OCI-M2 (cell line): ENCODE measurements around the gene STK32B.
"Not testable (repeated sequence)": the region's sequence is repeated elsewhere in the genome, so short reads cannot be mapped to it uniquely, and the experiment has no call there.

Source experiments
- DNase-seq: peaks from one replicate; lab custom pipeline; 2025; ENCODE audit not compliant: unreplicated experiment; lab: John Stamatoyannopoulos, UW

Gene STK32B

DNA sequence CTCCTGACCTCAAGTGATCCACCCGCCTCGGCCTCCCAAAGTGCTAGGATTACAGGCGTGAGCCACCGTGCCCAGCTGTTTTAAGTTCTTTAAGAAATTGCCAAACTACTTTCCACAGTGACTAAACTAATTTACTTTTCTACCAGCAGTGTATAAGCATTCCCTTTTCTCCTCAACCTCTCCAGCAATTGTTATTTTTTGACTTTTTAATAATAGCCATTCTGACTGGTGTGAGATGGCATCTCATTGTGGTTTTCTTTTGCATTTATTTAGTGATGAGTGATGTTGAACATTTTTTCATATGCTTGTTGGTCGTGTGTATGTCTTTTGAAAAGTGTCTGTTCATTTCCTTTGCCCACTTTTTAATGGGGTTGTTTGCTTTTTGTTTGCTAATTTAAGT is 199.3 kb downstream of the STK32B start:
- not testable (repeated sequence) for DNase-seq

DNA sequence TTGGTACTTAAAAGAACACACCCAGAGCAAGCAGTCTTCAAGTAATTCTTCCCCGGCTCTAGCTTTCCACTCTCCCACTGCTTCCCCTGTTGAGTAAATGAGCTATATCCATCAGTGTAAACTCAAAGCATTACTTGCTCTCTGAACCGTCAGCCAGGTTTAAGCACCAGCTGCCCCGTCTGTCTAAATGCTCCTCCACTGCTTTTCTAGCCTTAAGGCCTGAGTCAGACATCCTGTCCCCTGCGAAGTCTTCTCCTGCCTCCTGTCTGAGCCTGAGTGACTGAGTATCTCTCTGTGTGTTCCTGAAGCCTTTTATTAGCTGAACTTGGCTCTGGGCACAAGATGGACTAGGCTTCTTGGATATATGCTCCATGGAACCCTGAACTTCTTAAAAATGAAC is 205.1 kb downstream of the STK32B start:
- no peak for DNase-seq

DNA sequence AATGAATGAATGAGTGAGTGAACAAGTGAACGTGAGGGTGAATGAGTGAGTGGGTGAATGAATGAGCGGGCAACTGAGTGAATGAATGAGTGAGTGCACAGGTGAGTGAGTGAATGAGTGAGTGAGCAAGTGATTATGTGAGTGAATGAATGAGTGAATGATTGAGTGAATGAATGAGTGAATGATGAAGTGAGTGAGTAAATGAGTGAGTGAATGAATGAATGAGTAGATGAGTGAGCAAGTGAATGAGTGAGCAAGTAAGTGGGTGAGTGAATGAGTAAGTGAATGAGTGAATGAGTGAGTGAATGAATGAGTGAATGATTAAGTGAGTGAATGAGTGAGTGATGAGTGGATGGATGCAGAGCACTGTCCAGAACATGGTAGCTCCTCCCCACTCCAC is 205.8 kb downstream of the STK32B start:
- no peak for DNase-seq

DNA sequence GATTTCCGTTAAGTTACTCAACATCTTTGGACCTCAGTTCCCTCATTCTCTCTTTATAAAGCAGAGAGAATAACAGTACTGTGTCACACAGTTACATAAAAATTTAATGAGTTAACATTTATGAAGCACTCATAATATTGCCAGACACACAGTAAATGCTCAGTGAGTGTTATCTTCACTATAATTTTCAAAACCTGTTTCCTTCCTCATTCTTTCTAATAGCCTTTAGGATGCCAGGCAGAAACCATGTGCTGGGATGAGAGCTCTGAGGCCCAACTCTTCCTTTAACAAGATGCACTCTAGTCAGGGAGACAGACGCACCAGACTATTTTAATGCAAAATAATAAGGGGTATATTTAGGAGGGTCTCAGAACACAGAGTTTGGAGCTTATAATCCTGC is 208.2 kb downstream of the STK32B start:
- DNase-seq, result no peak

DNA sequence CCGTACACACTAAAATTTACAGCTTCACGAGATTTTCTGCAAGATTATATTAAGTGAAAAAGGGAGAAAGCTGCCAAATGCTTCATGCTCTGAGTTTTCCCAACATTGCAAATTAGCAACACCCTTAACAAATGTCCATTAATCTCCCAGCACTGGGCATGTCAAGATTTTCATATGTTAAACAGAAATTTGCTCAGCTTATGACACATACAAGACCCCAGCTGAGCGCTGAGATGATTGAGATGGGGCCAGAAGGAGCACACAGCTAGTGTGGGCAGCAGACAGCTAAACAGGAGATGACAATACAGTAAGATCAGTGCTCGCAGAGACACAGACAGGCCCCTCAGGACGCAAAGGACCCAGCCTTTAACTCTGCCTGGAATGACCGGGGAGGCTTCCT is 208.8 kb downstream of the STK32B start:
- no peak for DNase-seq

DNA sequence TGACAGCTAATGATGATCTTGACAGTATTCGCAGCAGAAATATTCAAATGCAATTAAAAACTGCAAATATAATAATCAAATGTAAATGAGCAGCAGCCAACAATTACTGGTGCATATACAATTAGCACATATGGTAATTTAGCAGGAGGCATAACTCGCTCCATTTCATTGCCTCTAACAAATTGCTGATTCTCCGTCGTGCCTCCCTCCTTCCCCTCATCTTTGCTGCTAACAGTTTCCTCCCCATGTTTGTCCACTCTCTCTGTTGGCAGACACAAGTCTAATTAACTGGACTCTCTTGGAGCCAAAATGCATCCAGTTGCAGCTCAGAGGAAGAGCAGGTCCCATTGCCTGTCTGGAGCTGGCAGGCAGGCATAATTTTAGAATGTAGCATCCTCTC is 210.6 kb downstream of the STK32B start:
- DNase-seq, result no peak

DNA sequence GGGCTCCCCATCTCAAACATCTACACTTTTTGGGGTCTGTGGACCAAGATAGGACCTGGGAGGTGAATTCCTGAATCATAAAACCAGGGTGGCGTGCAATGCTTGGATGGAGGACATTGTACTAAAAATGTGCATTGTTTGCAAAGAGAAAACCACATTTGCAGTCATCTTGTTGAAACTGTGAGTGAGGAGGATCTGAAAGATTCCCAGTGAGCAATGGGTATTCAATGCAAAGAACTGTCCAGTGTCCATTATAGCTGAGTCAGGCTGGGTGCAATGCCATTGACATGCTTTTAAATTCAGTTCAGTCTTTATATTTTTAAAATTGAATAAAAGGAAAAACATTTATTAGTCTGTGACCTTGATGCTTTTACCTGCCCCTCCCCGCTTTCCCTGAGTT is 215.7 kb downstream of the STK32B start:
- no peak for DNase-seq

DNA sequence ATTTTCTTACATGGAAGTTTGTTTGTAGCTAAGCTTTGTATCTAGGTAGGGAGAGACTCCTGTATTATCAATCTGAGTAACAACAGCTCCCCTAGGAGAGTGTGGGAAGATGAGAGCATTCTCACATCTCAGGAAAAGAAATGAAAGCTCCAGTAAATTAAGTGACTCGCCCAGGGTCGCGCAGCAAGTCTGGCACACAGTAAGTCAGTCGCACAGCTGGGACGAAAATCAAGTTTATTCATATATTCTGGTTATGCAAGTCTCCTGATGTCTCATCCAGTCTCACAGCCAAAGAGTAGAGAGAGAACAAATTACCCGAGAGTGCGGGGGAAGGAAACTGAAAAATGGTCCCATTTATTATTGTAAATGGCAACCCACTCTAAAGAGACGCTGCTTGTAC is 216.1 kb downstream of the STK32B start:
- no peak for DNase-seq

DNA sequence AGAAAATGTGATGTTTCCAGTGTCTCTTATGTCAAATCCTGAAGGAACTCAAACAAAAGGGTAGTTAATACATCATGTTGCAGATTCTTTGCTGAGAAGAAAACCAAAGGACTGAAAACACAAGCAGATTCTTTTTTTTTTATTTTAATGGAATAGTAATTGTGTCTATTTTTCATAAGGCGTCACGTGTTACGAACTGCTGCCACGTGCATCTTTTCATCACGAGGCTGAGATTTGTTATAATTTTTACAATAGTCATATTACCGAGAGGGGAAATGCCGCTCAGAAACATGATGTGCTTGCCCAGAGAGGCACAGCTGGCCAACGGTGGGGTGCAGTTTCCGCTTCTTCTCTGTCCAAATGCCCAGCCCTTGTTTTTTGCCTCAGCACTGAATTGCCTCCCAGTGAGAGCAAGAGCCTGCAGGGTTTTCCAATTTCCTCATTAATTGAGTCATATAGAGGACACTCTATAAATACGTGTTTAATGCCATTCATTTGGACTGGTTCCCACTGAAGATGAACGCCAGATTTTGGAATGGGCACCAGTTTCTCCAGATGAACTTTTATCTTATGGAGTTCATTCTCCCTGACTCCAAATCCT is 225.3 kb downstream of the STK32B start:
- no peak for DNase-seq

DNA sequence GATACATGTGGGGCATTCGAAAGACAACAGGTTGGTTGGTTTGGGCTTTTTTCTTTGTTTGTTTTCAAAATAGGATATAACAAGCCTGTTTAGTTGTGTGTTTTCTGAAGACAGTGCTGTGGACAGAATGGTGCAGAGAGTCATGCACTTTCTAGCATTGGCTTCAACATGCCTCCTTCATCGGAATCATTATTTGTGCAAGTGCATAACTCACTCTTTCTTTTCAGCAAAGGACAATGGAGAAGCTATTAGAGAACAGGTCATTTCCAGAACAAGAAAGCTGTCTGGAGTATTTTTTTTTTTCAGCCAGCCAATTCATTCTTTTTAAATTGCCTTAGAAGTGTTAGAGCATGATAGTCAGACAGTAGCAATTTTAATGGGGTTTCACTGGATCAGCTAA is 225.8 kb downstream of the STK32B start:
- DNase-seq, result no peak

DNA sequence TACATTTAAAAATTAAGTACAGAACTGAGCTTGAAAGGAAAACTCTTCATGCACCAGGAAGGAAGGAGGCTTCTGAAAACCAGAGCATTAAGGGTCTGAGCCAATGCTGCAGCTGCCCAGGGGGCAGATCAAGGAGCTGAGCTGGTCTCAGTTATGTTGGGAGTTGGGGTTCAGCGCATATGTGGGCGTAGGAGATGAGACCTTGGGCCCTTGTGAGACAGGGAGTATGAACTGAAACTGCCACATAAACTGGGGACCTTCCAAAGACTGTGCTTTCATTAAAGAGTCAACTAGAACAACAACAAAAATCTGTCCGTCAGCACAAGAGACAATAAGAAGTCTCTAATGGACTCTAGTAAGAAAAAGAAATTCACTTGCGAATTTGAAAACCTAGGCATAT is 226.9 kb downstream of the STK32B start:
- DNase-seq, result no peak

DNA sequence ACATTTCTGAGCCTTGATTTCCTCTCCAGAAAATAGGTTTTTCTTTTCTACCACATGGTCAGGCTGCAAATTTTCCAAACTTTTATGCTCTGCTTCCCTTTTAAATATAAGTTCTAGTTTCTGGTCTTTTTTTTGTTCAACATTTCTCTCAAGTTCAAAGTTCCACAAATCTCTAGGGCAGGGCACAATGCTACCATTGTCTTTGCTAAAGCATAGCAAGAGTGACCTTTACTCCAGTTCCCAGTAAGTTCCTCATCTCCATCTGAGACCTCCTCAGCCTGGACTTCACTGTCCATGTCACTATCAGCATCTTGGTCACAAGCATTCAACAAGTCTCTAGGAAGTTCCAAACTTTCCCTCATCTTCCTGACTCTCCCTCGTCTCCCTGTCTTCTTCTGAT is 228.8 kb downstream of the STK32B start:
- not testable (repeated sequence) for DNase-seq

DNA sequence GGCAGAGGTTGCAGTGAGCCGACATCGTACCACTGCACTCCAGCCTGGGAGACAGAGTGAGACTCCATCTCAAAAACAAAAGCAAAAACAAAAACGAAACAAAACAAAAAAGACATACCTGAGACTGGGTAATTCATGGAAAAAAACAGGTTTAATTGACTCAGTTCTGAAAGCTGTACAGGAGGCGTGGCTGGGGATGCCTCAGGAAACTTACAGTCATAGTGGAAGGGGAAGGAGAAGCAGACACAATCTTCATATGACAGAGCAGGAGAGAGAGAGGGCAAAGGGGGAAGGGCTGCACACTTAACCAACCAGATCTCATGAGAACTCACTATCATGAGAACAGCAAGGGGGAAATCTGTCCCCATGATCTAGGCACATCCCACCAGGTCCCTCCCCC is 229.5 kb downstream of the STK32B start:
- no peak for DNase-seq

DNA sequence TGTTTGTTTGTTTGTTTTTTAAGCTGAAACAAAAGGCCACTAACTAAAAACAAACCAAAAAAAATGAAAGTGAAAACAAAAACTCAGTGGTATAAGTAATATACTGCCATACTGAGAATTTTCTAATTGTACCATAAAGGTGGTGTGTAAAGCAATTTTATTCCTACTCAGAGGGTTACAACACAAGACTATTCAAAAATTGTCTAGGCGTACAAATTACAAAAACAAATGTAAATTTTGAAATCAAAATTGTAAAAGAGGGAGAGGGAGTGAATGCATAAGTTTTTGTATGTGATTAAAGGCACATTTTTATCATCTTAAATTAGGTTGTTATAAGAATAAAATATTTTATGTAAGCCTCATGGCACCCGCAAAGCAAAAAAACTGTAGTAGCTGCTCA is 232.6 kb downstream of the STK32B start:
- DNase-seq, result no peak

DNA sequence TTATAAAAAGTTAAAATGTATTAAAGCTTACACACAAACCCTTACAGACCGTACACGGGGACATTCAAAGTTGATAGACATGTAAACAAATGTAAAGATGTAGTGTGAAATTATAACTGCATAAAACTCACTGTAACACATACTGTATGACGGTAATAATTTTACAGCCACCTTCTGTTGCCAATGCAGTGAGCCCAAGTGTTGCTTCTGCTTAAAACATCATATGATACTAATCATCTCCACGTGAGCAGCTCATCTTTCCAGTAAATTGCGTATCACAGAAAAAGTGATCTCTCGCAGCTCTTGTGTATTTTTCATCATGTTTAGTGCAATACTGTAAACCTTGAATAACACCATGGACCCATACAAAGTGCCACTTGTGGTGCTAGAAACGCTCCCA is 233.2 kb downstream of the STK32B start:
- no peak for DNase-seq

DNA sequence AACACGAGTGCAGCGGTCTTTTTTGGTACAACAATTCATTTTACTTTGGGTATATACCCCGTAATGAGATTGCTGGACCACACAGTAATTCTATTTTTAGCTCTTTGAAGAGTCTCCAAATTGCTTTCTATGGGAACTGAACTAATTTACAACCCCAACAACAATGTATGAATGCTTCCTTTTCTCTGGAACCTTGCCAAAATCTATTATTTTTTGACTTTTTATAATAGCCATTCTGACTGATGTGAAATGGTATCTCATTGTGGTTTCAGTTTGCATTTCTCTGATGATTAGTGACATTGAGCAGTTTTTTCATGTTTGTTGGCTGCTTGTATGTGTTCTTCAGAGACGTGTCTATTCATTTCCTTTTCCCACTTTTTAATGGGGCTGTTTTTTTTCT is 240.8 kb downstream of the STK32B start:
- no peak for DNase-seq

DNA sequence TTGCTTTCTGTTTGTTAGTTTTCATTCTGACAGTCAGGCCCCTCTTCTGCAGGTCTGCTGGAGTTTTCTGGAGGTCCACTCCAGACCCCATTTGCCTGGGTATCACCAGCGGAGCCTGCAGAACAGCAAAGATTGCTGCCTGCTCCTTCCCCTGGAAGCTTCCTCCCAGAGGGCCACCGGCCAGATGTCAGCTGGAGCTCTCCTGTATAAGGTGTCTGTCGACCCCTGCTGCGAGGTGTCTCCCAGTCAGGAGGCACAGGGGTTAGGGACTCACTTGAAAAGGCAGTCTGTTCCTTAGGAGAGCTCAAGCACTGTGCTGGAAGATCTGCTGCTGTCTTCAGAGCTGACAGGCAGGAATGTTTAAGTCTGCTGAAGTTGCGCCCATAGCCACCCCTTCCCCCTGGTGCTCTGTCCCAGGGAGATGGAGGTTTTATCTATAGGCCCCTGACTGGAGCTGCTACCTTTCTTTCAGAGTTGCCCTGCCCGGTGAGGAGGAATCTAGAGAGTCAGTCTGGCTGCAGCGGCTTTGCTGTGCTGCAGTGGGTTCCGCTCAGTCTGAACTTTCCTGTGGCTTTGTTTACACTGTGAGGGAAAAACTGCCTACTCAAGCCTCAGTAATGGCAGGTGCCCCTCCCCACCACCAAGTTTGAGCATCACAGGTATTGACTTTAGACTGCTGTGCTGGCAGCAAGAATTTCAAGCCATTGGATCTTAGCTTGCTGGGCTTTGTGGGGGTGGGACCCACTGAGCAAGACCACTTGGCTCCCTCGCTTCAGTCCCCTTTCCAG is 246.9 kb downstream of the STK32B start:
- DNase-seq, result not testable (repeated sequence)

DNA sequence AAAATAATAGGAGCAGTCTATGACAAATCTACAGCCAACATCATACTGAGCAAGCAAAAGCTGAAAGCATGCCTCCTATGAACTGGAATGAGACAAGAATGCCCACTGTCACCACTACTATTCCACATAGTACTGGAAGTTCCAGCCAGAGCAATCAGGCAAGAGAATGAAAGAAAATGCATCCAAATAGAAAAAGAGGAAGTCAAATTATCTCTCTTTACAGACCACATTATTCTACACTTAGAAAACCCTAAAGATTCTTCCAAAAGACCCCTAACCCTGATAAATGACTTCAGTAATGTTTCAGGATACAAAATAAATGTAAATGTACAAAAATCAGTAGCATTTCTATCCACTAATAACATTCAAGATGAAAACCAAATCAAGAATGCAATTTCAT is 249.0 kb downstream of the STK32B start:
- no peak for DNase-seq

DNA sequence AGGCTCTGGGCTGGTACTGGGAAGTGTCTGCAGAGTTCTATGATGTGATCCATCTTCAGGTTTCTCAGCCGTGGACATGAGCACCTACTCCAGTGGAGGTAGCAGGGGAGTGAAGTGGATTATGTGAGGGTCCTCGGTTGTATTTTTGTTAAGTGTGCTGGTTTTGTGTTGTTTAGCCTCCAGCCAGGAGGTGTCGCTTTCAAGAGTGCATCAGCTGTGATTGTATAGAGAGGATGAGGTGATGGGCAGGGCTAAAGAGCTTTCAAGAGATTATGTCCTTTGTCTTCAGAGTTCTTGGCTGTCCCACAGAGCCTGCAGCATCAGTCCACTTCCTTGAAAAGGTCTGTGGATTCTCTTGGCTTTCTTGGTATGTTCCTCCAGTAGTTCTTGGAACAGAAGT is 256.6 kb downstream of the STK32B start:
- DNase-seq, result no peak

DNA sequence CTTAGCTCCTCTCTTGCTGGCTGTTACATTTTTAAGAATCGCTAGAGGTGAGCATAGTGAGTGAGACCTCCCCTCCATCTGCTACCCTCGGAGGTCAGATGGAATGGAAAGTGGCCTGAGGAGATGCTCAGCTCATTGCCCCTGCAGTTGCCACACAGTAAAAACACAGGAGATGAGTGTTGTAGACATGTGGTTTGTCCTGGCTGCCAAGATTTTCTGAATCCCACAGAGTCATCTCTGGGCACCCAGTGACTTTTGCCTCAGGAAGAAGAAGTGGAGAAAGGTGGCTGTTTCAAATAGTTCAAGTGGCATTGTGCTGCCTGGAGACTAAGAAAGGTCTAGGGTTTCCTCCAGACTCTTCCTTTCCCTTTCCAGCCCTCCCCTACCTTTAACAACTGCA is 271.0 kb downstream of the STK32B start:
- DNase-seq, result no peak

DNA sequence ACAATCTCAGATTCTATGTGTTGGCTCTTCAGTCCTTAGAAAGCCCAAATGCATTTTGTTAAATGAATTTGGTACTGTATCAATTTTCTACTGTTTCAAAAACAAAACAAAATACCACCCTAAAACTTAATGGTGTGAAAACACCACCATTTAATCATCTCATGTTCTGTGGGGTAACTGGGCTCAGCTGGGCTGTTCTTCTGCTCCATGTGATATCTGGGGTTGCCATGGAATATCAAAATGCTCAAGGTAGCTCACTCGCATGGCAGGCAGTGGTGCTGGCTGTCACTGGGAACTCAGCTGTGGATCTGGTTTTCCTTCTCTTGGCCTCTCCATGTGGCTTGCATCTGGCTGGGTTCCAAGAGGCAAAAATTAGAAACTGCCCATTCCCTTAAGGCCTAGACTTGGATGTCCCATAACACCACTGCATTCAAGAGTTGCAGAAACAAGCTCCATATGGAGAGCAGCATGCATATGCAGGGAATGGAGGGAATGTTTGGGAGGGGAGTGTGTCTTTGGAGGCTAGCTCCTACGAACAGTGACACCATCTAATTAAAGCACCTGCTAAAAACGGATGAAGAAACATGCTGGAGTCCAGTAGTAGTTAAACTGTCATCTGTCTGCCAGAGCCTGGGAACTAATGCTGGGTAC is 279.2 kb downstream of the STK32B start:
- DNase-seq, result no peak

DNA sequence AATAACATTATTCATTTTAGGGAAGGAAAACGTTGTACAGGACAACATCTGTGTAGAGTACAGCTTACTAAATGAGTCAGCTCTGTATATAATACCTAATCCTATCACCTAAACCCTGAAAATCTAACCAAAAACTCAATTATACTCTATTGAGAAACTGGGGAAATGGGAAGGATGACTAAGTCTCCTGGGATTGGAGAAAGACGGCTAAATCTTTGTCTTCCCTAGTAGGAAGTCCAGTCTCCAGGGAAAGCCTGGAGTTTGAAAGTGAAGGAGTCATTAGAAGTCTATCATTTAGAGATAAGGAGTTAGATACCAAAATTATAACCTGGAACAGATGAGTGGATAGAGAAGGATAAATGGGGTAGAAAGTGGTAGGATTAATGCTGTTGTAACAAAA is 286.5 kb downstream of the STK32B start:
- no peak for DNase-seq
